ENCODE data around the gene RAPGEF6. TPM values are rescaled to one million over a fixed set of nuclear protein-coding genes. Genes with fewer than 3 reads are reported as not detected.

RAPGEF6 gene
- total RNA-seq, 1 donor from 2014 or later: 36.7 TPM

DNA sequence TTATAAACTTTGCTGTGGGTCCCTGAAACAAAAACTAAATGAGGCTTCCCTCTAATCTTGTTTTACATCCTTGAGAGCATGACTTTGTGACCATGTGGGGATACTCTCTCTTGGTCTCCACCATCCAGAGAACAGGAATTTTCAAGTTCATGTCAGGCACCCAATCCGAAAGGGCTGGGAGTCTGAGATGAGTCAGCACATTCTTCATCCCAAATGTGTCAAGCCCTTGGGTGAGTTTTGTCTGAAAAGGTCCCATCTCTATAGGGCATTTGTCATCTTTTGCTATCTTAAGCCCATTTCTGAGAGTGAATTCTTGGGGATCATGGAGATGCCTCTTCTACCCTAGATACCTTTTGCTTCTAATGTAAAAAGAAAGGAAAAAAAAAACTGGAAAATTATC, 26.9 kb upstream of the RAPGEF6 start:
- peaks cover 55% of the 10 kb centered on the region for H3K36me3 Mint-ChIP-seq (ENCODE audit: low read depth)
- DNase-seq (ENCODE audit: low spot score): no peak

DNA sequence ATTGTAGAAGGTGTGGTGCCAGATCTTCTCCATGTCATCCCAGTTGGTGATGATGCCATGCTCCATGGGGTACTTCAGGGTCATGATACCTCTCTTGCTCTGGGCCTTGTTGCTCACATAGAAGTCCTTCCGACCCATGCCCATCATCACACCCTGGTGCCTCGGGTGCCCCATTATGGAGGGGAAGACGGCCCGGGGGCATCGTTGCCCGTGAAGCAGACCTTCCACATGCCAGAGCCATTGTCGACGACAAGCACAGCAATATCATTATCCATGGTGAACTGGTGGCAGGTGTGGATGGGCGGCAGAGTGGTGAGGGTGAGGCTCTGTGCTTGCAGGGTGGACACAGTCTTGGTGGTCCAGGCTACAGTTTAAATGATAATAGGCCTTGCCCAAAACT, 24.8 kb upstream of the RAPGEF6 start:
- H3K4me1 Mint-ChIP-seq (ENCODE audit: low read depth): peaks cover 10% of the 10 kb centered on the region
- no peak for DNase-seq (ENCODE audit: low spot score)
- peaks cover 48% of the 10 kb centered on the region for H3K36me3 Mint-ChIP-seq (ENCODE audit: low read depth)
- no peaks in the 10 kb centered on the region for H3K27me3 Mint-ChIP-seq (ENCODE audit: insufficient read depth)
- H3K4me3 Mint-ChIP-seq: no peak overlapping the region
- intact Hi-C loops (cut with micrococcal nuclease): no loop called here
- H3K9me3 Mint-ChIP-seq: peaks cover 25% of the 10 kb centered on the region
- no peak overlapping the region for H3K27ac Mint-ChIP-seq

More for the DNA sequence above, 26.9 kb upstream of the RAPGEF6 start:
- peaks cover 25% of the 10 kb centered on the region for H3K9me3 Mint-ChIP-seq
- H3K27ac Mint-ChIP-seq: no peak overlapping the region
- intact Hi-C loops (cut with micrococcal nuclease): no loop called here
- H3K27me3 Mint-ChIP-seq (ENCODE audit: insufficient read depth): no peaks in the 10 kb centered on the region
- no peak overlapping the region for H3K4me3 Mint-ChIP-seq
- H3K4me1 Mint-ChIP-seq (ENCODE audit: low read depth): no peaks in the 10 kb centered on the region

DNA sequence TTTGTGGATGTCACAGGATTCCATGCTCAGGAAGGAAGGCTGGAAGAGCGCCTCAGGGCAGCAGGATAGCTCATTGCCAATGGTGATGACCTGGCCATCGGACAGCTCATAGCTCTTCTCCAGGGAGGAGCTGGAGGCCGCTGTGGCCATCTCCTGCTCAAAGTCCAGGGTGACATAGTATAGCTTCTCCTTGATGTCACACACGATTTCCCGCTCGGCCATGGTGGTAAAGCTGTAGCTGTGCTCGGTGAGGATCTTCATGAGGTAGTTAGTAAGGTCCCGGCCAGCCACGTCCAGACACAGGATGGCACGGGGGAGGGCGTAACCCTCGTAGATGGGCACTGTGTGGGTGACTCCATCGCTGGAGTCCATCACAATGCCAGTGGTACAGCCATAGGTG, 24.3 kb upstream of the RAPGEF6 start:
- peaks cover 14% of the 10 kb centered on the region for H3K4me1 Mint-ChIP-seq (ENCODE audit: low read depth)
- H3K27ac Mint-ChIP-seq: no peak overlapping the region
- H3K27me3 Mint-ChIP-seq (ENCODE audit: insufficient read depth): no peaks in the 10 kb centered on the region
- H3K9me3 Mint-ChIP-seq: peaks cover 25% of the 10 kb centered on the region
- H3K36me3 Mint-ChIP-seq (ENCODE audit: low read depth): peaks cover 51% of the 10 kb centered on the region
- no peak for DNase-seq (ENCODE audit: low spot score)
- no peak overlapping the region for H3K4me3 Mint-ChIP-seq
- intact Hi-C loops (cut with micrococcal nuclease): no loop called here

DNA sequence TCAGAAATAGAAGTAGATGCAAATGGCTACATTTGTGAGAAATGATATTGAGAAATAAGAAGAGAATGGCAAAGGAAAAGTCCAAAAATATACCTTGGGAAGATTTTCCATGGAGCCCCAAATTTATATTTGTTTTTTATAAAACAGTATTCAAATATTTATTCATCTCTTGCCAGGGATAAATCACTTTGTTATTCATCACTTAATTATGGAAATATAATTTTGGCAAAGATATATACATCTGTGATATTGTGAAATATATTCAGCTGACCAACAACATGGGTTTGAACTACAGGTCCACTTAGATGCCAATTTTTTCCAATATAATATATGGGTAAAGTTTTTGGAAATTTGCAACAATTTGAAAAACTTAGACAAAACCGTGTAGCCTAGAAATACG, 19.7 kb upstream of the RAPGEF6 start:
- H3K27me3 Mint-ChIP-seq (ENCODE audit: insufficient read depth): no peaks in the 10 kb centered on the region
- H3K4me1 Mint-ChIP-seq (ENCODE audit: low read depth): peaks cover 15% of the 10 kb centered on the region
- no peak for DNase-seq (ENCODE audit: low spot score)
- H3K27ac Mint-ChIP-seq: no peak overlapping the region
- peaks cover 44% of the 10 kb centered on the region for H3K36me3 Mint-ChIP-seq (ENCODE audit: low read depth)
- no peak overlapping the region for H3K4me3 Mint-ChIP-seq
- peaks cover 5% of the 10 kb centered on the region for H3K9me3 Mint-ChIP-seq
- intact Hi-C loops (cut with micrococcal nuclease): no loop called here

DNA sequence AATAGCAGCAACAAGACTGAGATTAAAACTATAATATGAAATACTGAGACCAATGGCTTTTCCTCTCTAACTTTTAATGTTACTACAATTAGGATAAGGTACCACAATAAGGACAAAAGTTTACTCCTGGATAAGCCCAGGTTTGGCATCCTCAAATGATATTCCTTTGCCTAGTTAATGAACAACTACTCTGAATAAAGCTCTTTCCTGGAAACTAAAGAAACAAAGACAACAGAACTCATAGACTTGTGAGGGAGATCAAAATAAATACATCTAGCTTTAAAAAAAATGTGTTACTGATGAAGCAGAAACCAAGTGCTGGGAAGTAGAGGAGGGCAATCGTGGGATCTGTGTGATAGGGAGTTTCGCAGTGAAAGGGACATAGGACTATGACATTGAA, 19.3 kb upstream of the RAPGEF6 start:
- peaks cover under 1% of the 10 kb centered on the region for H3K9me3 Mint-ChIP-seq
- H3K4me3 Mint-ChIP-seq: no peak overlapping the region
- no peak for DNase-seq (ENCODE audit: low spot score)
- no peak overlapping the region for H3K27ac Mint-ChIP-seq
- peaks cover 41% of the 10 kb centered on the region for H3K36me3 Mint-ChIP-seq (ENCODE audit: low read depth)
- intact Hi-C loops (cut with micrococcal nuclease): no loop called here
- no peaks in the 10 kb centered on the region for H3K27me3 Mint-ChIP-seq (ENCODE audit: insufficient read depth)
- peaks cover 15% of the 10 kb centered on the region for H3K4me1 Mint-ChIP-seq (ENCODE audit: low read depth)

DNA sequence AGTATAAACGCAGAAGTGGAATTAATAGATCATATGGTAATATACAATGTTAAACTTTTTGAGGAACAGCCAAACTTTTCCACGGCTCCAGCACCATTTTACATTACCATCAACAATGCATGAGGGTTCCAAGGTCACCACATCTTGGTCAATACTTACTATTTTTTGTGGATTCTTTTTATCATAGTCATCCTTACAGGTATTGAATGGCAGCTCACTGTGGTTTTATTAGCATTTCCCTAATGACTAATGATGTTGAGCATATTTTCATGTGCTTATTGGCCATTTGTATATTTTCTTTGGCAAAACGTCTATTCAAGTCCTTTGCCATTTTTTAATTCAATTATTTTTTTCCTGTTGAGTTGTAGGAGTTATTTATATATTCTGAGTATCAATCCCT, 14.1 kb upstream of the RAPGEF6 start:
- DNase-seq (ENCODE audit: low spot score): no peak
- intact Hi-C loops (cut with micrococcal nuclease): no loop called here
- Mint-ChIP-seq H3K27ac (no peak overlapping the region), H3K9me3 (no peaks in the 10 kb centered on the region), H3K4me3 (no peak overlapping the region), H3K27me3 (ENCODE audit: insufficient read depth) (no peaks in the 10 kb centered on the region), H3K36me3 (ENCODE audit: low read depth) (peaks cover 49% of the 10 kb centered on the region), H3K4me1 (ENCODE audit: low read depth) (no peaks in the 10 kb centered on the region)

DNA sequence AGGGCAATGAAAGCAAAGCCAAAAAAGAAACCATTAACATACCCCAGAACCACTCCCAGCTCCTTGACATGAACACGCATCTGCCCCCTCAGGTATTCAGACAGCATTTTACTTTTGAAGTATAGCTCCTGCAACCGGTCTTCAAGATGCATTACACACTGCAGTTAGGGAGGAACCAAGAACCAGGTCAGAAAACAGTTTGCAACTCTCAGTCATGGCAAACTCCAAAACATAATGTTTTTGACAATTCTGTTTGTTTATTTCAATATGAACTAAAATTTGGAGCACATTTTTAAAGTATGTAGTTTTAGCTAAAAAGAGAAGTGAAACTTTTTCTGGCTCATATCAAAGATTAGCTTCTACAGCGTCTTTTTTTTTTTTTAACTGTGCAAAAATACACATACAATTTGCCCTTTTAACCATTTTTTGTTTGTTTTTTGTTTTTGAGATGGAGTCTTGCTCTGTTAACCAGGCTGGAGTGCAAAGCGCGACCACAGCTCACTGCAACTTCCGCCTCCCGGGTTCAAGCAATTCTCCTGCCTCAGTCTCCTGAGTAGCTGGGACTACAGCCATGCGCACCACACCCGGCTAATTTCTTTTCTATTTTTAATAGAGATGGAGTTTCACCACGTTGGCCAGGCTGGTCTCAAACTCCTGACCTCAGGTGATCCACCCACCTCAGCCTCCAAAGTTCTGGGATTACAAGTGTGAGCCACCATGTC, 12.2 kb upstream of the RAPGEF6 start:
- no peaks in the 10 kb centered on the region for H3K9me3 Mint-ChIP-seq
- intact Hi-C loops (cut with micrococcal nuclease): no loop called here
- H3K27me3 Mint-ChIP-seq (ENCODE audit: insufficient read depth): no peaks in the 10 kb centered on the region
- H3K4me1 Mint-ChIP-seq (ENCODE audit: low read depth): no peaks in the 10 kb centered on the region
- H3K27ac Mint-ChIP-seq: no peak overlapping the region
- no peak overlapping the region for H3K4me3 Mint-ChIP-seq
- no peak for DNase-seq (ENCODE audit: low spot score)
- peaks cover 45% of the 10 kb centered on the region for H3K36me3 Mint-ChIP-seq (ENCODE audit: low read depth)

DNA sequence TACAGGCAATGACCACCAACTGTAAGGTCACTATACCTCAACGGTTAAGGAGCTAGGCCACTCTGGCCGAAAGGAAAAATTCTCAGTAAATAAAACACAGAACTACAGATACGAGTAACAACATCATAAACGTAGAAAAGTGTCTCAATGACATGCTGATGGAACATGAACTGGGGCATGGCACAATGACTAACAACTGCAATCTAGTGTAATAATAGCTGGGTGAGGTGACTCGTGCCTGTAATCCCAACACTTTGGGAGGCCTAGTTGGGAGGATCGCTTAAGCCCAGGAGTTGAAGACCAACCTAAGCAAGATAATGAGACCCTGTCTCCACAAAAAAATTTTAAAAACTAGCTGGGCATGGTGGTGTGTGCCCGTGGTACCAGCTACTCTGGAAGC, 9.8 kb upstream of the RAPGEF6 start:
- no peak overlapping the region for H3K4me3 Mint-ChIP-seq
- intact Hi-C loops (cut with micrococcal nuclease): no loop called here
- H3K27ac Mint-ChIP-seq: no peak overlapping the region
- no peaks in the 10 kb centered on the region for H3K27me3 Mint-ChIP-seq (ENCODE audit: insufficient read depth)
- H3K36me3 Mint-ChIP-seq (ENCODE audit: low read depth): peaks cover 32% of the 10 kb centered on the region
- peaks cover 9% of the 10 kb centered on the region for H3K4me1 Mint-ChIP-seq (ENCODE audit: low read depth)
- H3K9me3 Mint-ChIP-seq: no peaks in the 10 kb centered on the region
- no peak for DNase-seq (ENCODE audit: low spot score)

DNA sequence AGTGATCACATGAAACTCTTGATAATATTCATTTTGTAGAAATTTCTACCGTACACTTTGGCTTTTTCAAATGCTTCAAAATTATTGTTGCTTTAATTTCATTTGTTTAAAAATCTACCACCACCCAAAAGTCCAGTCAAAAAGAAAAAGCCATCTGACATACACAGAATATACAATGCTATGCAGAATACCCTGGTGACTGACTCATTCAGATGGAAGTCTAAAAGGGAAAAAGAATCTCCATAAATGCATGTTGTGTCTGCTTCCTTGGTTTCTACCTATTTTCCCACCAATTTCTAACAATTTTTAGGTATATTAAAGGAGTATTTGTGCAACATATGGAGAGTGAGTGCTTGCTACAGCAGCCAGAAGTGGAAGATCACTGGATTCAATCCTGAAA, 9.3 kb upstream of the RAPGEF6 start:
- no peak for DNase-seq (ENCODE audit: low spot score)
- Mint-ChIP-seq H3K27ac (no peak overlapping the region), H3K4me1 (ENCODE audit: low read depth) (peaks cover 14% of the 10 kb centered on the region), H3K36me3 (ENCODE audit: low read depth) (peaks cover 30% of the 10 kb centered on the region), H3K27me3 (ENCODE audit: insufficient read depth) (no peaks in the 10 kb centered on the region), H3K9me3 (no peaks in the 10 kb centered on the region), H3K4me3 (no peak overlapping the region)
- intact Hi-C loops (cut with micrococcal nuclease): no loop called here

DNA sequence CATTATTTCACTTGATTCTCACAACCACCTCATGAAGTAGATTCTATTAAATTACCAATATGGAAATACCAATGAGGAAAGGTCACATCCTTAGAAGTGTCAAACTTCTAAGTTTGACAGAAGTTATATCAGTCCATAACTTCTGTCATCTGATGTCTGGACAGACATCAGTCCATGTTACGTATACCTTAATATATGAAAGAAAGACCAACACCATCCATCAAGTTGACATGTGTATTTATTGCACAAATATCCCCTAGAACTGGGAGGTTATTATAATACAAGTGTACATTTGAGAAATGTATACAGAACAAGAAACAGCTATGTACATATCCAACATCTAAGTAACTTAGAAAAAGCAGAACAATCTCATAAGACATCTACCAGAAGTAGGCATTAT, 6.5 kb upstream of the RAPGEF6 start:
- no peaks in the 10 kb centered on the region for H3K9me3 Mint-ChIP-seq
- H3K27ac Mint-ChIP-seq: no peak overlapping the region
- DNase-seq (ENCODE audit: low spot score): no peak
- H3K4me3 Mint-ChIP-seq: no peak overlapping the region
- peaks cover 20% of the 10 kb centered on the region for H3K36me3 Mint-ChIP-seq (ENCODE audit: low read depth)
- H3K27me3 Mint-ChIP-seq (ENCODE audit: insufficient read depth): no peaks in the 10 kb centered on the region
- H3K4me1 Mint-ChIP-seq (ENCODE audit: low read depth): peaks cover 19% of the 10 kb centered on the region
- intact Hi-C loops (cut with micrococcal nuclease): no loop called here

DNA sequence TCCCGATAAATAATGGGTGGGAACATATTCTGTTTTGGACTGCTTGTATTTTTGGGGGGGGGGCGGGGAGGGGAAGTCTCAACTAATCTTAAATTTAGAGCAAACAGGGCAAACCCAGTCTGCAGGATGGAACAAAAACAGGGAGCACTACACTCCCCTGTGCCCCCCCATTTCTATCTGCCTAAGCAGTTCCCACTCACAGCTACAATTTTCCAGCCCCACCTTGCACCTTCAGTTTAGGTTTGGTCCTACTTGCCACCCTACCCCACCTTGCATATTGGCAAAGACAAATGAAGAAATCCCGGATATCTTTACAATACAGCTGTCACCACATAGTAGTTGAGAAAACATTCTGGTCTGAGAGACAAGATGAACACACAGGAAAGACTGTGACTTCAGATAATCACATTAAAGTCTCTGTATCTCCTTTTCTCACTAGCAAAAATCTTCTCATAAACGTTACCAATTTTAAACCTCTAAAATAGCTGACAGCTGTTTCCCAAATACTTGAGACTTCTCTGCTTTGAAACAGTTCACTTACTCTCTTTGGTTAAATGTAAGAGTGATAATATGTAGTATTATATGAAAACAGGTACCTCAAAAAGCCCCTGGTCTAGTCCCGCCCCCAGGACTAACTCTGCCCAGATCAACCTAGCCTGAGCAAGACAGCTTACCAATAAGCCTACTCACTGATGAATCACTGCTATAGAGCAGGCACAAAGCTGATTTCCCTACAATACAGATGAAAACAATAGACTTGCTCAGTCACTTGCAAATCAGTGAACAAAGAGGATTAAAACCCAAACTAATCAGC, 5.2 kb upstream of the RAPGEF6 start:
- H3K4me3 Mint-ChIP-seq: peak overlapping the region; percentile 40
- H3K9me3 Mint-ChIP-seq: no peaks in the 10 kb centered on the region
- peak overlapping the region; percentile 64 for H3K27ac Mint-ChIP-seq
- H3K27me3 Mint-ChIP-seq (ENCODE audit: insufficient read depth): no peaks in the 10 kb centered on the region
- intact Hi-C loops (cut with micrococcal nuclease): no loop called here
- DNase-seq (ENCODE audit: low spot score): no peak
- peaks cover 14% of the 10 kb centered on the region for H3K36me3 Mint-ChIP-seq (ENCODE audit: low read depth)
- H3K4me1 Mint-ChIP-seq (ENCODE audit: low read depth): peaks cover 29% of the 10 kb centered on the region

DNA sequence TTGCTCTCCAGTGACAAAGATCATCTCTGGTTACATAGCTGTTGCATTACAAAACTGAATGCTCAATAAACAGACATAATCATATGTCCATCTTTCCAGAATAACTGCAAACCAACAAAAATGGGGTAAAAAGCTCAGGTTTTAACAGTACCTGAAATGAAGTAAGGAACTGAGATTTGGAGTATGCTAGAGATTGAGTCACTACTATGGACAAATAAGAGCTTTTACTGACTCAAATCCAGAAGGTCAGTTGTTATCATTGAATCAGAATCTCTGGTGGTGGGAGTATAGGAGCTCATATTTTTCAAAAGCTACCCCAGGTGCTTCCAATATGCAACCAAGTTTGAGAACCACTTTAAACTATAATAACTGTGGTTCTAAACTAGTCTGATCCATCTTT, 4.1 kb upstream of the RAPGEF6 start:
- Mint-ChIP-seq H3K9me3 (no peaks in the 10 kb centered on the region), H3K36me3 (ENCODE audit: low read depth) (peaks cover 10% of the 10 kb centered on the region), H3K27ac (no peak overlapping the region), H3K4me1 (ENCODE audit: low read depth) (peaks cover 34% of the 10 kb centered on the region), H3K27me3 (ENCODE audit: insufficient read depth) (no peaks in the 10 kb centered on the region), H3K4me3 (no peak overlapping the region)
- no peak for DNase-seq (ENCODE audit: low spot score)
- intact Hi-C loops (cut with micrococcal nuclease): loop anchor here (5.0 to 10.0 kb wide), 4 partner anchors 244 to 1416 kb away; partner anchors contain the start of gene HSPA4

DNA sequence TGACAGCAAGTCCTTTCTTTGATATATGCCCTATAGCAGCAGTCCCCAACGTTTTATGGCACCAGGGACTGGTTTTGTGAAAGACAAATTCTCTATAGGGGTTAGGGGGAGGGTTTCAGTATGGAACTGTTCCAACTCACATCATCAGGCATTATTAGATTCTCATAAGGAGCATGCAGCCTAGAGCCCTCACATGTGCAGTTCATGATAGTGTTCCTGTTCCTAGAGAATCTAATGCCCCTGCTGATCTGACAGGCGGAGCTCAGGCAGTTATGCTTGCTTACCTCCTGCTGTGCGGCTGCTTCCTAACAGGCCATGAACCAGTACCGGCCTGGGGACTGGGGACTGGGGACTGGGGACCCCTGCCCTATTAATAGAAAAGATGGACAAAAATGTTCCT, 2.7 kb upstream of the RAPGEF6 start:
- peaks cover 39% of the 10 kb centered on the region for H3K4me1 Mint-ChIP-seq (ENCODE audit: low read depth)
- no peak for DNase-seq (ENCODE audit: low spot score)
- H3K27ac Mint-ChIP-seq: no peak overlapping the region
- no peaks in the 10 kb centered on the region for H3K9me3 Mint-ChIP-seq
- peaks cover 11% of the 10 kb centered on the region for H3K36me3 Mint-ChIP-seq (ENCODE audit: low read depth)
- intact Hi-C loops (cut with micrococcal nuclease): loop anchor here (5.0 to 10.0 kb wide), 4 partner anchors 243 to 1417 kb away; partner anchors contain the start of gene HSPA4
- H3K4me3 Mint-ChIP-seq: no peak overlapping the region
- H3K27me3 Mint-ChIP-seq (ENCODE audit: insufficient read depth): no peaks in the 10 kb centered on the region
